B cell (primary cell): ENCODE data around the gene RNF44.

Experiments used
- EZH2 ChIP-seq: IDR thresholded peaks from 2 replicates; pipeline ENCODE4 v1.6.1; 2012; ENCODE audit warnings: borderline replicate concordance, low read depth, mild to moderate bottlenecking, moderate library complexity, low read length; ENCODE audit not compliant: insufficient read depth, poor library complexity, severe bottlenecking
- TF ChIP-seq, protein P1 (sequence below): fragments of 200-600 bp; IDR thresholded peaks from one replicate; pipeline ENCODE4 v1.8.0; 2022; ENCODE audit warnings: antibody characterized with exemption, mild to moderate bottlenecking

DNA sequence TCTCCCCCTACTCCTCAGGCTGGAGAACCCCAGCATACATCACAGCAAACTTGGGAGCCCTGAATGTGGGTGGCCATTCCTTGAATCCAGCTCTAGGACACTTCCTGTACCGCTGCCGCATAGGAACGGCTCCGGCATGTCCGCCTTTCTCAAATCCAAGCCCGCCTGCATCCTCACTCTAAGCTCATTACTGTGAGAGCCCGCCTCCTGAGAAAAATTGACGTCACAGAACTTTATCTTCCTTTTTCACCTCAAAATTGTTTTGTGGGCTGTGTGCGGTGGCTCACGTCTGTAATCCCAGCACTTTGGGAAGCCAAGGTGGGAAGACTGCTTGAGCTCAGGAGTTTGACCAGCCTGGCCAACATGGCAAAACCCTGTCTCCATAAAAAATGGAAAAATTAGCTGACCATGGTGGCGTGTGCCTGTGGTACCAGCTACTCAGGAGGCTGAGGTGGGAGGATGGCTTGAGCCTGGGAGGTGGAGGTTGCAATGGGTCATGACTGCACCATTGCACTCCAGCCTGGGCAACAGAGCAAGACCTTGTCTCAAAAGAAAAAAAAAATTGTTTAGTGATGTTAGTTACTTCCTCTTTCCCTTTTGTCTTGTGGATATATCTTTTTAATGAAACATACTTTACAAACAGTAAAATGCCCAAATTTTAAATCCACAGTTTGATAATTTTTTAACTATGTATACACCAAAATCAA, 22.8 kb downstream of the RNF44 start:
- TF ChIP-seq, protein P1, sequence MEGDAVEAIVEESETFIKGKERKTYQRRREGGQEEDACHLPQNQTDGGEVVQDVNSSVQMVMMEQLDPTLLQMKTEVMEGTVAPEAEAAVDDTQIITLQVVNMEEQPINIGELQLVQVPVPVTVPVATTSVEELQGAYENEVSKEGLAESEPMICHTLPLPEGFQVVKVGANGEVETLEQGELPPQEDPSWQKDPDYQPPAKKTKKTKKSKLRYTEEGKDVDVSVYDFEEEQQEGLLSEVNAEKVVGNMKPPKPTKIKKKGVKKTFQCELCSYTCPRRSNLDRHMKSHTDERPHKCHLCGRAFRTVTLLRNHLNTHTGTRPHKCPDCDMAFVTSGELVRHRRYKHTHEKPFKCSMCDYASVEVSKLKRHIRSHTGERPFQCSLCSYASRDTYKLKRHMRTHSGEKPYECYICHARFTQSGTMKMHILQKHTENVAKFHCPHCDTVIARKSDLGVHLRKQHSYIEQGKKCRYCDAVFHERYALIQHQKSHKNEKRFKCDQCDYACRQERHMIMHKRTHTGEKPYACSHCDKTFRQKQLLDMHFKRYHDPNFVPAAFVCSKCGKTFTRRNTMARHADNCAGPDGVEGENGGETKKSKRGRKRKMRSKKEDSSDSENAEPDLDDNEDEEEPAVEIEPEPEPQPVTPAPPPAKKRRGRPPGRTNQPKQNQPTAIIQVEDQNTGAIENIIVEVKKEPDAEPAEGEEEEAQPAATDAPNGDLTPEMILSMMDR = no peak
- TF ChIP-seq EZH2 = no peak
